DMS153 treated with DMSO at 0.1 percent for 48 hours (cell line): ENCODE data around the gene NELFE.
A peak's percentile ranks its signal among the peaks of the same experiment; 100 is the strongest.
"Not testable (repeated sequence)": the region's sequence is repeated elsewhere in the genome, so short reads cannot be mapped to it uniquely, and the experiment has no call there.

Source experiments
- DNase-seq: peaks from one replicate; lab custom pipeline; 2025; ENCODE audit not compliant: unreplicated experiment; lab: John Stamatoyannopoulos, UW

Gene NELFE, protein sequence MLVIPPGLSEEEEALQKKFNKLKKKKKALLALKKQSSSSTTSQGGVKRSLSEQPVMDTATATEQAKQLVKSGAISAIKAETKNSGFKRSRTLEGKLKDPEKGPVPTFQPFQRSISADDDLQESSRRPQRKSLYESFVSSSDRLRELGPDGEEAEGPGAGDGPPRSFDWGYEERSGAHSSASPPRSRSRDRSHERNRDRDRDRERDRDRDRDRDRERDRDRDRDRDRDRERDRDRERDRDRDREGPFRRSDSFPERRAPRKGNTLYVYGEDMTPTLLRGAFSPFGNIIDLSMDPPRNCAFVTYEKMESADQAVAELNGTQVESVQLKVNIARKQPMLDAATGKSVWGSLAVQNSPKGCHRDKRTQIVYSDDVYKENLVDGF

DNA sequence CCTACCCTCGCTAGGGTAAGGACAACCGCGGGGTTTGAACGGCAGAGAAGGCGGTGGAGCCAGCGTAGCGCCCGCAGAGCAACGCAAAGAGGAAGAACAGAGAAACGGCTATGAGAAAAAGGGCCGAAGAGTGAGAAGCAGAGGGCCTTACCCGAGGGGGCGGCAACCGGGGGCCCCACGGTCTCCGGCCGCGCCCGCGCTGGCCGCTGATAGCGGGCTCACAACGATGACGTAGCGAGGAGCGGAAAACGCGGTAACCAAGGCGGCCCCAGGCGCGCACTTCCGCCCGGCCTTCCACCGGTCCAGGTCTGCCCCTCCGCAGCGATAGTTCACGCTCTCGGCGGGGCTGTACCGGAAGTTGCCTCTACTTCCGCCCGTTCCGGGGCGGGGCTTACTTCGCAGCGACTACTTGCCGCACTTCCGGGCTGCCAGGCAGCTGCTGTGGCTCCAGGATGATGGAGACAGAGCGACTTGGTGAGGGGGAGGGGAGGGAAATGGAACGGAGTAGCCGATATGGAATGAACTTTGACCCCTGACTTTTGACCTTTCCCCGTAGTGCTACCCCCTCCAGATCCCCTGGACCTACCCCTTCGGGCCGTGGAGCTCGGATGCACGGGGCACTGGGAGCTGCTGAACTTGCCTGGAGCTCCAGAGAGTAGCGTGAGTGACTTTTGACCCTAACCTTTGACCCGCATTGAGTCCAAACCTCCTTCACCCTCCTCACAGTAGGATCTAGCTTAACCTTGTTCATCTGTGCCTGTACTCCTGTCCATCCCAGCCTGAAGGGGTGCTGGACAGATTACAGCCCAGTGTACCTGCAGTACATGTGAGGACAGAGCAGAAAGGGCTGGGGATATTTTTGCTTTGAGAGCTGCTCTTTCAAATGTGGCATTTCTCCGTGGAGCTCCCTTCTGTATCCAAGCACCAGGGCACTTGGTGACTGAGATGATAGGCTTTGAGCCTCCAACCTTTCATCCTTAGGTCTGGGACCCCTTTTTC lies at the start of gene NELFE, which contains the start of gene SKIC2:
Gene NELFE, minus strand, starts transcription at position 231 of the 999 bp plus-strand sequence. CDS start 525 bp downstream, outside the sequence.
Gene SKIC2, plus strand, starts transcription at position 435 of the 999 bp plus-strand sequence. Its CDS starts 18 bp downstream, at position 453.
- peak; percentile 87 for DNase-seq

DNA sequence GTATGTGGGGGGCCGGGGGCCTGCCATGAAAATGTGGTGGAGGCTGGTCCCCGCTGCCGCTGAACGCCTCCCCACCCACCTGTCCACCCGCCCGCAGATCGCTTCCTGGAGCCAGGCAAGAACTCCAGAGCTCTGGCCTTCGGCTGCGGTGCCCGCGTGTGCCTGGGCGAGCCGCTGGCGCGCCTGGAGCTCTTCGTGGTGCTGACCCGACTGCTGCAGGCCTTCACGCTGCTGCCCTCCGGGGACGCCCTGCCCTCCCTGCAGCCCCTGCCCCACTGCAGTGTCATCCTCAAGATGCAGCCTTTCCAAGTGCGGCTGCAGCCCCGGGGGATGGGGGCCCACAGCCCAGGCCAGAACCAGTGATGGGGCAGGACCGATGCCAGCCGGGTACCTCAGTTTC lies 49.3 kb upstream of the NELFE start:
- DNase-seq, result not testable (repeated sequence)

DNA sequence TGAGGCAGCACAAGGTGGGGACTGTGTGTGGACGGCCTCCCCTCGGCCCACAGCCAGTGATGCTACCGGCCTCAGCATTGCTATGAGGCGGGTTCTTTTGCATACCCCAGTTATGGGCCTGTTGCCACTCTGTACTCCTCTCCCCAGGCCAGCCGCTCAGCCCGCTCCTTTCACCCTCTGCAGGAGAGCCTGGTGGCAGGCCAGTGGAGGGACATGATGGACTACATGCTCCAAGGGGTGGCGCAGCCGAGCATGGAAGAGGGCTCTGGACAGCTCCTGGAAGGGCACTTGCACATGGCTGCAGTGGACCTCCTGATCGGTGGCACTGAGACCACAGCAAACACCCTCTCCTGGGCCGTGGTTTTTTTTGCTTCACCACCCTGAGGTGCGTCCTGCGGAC lies 48.3 kb upstream of the NELFE start:
- DNase-seq, result not testable (repeated sequence)

DNA sequence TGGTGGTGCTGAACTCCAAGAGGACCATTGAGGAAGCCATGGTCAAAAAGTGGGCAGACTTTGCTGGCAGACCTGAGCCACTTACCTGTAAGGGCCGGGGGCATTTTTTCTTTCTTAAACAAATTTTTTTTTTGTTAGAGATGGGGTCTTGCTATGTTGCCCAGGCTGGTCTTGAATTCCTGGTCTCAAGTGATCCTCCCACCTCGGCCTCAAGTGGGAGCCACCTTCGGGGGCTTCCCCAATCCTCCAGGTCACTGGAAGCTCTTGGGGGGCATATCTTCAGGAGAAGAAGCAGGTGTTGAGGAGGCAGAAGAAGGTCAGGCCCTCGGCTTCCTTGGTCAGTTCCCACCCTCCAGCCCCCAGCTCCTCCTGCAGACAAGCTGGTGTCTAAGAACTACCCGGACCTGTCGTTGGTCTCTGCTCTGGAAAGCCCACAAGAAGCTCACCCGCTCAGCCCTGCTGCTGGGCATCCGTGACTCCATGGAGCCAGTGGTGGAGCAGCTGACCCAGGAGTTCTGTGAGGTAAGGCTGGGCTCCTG lies 47.3 kb upstream of the NELFE start:
- not testable (repeated sequence) for DNase-seq

DNA sequence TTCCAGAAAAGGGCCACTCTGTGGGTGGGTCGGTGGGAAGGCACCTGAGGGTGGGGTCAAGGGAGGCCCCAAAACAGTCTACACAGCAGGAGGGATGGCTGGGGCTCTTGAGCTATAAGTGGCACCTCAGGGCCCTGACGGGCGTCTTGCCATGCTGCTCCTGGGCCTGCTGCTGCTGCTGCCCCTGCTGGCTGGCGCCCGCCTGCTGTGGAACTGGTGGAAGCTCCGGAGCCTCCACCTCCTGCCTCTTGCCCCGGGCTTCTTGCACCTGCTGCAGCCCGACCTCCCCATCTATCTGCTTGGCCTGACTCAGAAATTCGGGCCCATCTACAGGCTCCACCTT lies 46.7 kb upstream of the NELFE start:
- DNase-seq, result not testable (repeated sequence)

DNA sequence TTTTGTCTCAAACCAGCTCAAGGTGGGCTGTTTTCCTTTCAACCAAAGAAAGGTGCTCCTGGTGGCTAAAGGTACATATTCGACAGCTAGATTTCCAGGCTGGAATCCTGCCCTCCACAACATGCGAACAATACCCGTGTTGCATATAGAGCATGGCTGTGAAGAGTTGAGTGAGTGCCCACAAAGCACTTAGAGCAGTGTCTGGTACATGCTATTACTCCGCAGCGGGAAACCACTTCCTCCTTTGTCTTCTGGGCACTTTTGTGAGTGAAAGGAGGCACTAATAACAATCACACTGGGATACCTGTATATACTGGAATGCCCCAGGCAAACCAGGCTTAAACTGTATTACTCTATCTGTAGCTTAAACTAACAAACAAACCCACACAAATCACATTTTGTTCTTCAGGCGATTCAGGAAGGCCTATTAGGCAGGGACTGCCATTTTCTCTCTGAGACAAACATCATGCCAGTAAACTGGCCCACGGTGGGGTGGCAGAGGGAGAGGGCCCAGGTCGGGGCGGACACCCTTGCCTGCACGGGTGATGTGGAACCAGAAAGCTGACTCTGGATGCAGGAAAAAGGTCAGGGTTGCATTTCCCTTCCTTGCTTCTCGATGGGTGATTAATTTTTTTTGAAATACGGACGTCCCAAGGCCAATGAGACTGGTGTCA lies 46.2 kb upstream of the NELFE start:
- DNase-seq, result not testable (repeated sequence)

DNA sequence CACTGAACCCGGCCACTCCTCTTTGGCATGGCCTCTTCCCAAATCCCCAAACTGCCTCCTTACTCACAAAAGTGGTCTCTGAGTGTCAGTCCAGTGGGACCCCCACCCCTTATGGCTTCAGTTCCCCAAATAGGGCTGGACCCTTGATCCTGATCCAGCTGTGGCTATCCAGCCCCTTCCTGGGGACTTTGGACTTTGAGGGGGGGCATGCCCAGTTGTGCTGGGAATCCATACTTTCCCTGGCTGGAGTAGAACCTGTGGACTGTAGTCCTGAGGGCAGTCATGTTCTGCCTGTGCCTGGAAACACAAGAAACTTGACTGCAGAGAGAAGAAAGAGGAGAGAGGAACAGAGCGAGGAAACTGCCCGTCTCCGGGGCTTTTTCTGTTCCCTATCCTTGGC lies 45.6 kb upstream of the NELFE start:
- DNase-seq, result not testable (repeated sequence)

DNA sequence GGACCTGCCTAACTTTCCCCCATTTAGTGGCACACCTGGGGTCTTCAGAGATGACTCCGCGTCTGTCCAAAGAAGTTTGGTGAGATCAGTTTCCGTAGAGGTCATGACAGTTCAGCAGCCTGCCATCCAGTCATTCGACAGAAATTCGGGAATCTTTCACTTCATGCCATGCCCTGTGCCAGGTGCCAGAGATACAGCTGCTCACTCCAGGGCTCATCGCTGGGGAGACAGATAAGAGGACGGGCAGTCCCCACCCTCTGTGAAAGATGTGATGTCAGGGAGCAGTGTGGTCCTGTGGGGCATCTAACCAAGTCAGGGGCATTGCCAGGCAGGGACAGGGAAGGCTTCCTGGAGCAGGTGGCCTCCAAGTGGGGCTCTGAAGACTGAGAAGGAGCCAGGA lies 44.5 kb upstream of the NELFE start:
- DNase-seq, result not testable (repeated sequence)

DNA sequence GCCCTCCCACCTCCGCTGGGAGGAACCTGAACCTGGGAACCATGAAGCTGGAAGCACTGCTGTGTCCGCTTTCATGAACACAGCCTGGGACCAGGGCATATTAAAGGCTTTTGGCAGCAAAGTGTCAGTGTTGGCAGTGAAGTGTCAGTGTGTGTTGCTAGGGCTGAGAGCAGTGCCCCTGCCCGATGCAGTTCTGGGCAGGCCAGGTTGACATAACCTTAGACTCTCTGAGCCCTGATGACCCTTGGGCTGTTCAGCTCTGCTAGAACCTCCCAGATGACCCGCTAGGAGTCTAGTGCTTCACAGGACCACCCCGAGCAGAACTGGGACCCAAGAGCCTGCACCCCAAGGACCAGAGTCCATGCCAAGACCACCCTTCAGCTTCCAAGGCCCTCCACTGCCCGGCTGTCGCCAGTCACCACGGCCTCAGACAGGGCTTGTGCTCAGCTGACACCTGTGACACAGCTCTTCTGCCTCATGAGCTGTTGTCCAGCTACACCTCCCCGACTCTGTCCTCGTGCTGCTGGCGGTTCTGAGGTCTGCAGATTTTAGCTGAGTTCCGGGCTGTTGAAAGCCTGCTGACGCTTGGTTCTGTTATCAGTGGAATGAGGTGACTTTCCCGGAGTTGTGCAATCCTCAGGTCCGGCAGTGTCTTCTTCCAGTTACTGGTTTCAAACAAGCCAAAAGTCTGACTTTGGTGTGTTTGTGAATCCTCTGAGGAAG lies 43.9 kb upstream of the NELFE start:
- not testable (repeated sequence) for DNase-seq

DNA sequence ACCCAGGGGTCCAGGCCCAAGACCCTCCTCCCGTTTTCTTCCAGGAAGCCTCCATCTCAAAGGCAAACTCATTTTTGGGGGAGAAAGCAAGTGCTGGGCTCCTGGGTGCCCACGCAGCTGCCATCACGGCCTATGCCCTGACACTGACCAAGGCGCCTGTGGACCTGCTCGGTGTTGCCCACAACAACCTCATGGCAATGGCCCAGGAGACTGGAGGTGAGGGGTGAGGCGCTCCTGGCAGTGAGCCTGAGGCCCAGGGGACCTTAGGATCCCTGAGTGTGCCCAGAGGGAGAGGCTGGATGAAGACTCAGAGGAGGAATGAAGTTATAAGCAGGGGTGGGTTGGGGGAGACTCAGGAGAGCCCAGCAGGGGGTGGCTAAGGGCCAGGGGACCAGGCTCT lies 37.6 kb upstream of the NELFE start:
- DNase-seq, result not testable (repeated sequence)

DNA sequence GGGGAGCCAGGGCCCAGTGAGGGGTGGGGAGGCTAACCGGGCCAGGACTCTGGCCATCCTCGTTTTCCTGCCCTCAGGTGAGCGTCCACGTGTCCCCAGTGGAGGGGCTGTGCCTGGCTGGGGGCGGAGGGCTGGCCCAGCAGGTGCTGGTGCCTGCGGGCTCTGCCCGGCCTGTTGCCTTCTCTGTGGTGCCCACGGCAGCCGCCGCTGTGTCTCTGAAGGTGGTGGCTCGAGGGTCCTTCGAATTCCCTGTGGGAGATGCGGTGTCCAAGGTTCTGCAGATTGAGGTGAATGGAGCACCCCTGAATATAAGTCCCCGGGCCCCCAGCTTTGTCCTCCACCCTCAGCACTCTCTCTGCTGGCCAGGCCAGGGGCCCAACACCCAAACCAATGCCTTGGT lies 35.6 kb upstream of the NELFE start:
- DNase-seq, result not testable (repeated sequence)

DNA sequence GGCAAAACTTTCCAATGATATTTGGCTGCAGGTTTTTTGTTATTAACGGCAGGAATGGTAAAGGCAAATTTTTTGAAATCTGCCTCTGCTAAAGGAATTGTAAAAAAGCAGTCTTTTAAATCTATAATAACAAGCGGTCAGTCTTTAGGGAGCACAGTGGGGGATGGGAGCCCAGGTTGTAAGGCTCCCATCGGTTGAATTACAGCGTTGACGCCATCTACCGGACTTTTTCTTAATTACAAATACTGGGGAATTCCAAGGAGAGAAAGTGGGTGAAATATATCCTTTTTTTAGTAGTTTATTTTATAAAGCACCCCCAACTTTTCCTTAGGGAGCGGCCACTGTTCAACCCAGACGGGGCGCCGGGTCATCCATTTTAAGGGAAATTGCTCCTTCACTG lies 30.6 kb upstream of the NELFE start:
- DNase-seq, result not testable (repeated sequence)

DNA sequence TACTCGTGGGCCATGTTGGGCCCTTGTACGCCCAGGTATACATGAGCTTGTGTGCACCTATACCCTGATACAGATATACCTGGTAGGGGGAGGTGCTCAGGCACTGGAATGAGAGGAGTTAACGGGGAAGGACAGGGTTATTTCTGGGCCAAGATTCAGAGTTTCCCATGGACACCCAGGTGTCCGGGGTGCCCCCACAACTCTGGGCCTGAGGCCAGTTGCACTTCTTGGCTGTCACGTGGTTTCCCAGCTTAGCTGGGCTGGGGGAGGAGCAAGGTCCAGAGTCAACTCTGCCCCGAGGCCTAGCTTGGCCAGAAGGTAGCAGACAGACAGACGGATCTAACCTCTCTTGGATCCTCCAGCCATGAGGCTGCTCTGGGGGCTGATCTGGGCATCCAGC lies 23.0 kb upstream of the NELFE start, which contains the start of gene C4A:
Gene C4A, plus strand, starts transcription at position 314 of the 400 bp plus-strand sequence. Its CDS starts 51 bp downstream, at position 365.
- not testable (repeated sequence) for DNase-seq

DNA sequence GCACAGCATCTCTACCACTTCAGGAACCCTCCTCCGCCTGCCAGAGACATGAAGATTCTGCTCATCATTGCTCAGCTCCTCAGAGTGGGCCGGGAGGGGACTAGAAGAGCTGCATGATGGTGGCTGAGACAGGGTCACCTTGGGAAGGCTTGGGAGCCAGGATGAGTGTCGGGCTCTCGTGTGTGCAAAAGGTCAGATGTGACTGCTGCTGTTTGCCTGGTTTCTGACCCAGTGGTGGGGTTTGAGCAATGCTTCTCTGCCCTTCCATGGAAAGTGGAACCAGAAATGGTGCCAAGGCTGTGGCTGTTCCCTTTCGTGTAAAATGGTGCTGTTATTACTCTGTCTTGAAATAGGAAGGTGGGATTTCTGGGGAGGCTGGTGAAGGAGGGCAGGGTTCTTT lies 22.2 kb upstream of the NELFE start:
- DNase-seq, result not testable (repeated sequence)

DNA sequence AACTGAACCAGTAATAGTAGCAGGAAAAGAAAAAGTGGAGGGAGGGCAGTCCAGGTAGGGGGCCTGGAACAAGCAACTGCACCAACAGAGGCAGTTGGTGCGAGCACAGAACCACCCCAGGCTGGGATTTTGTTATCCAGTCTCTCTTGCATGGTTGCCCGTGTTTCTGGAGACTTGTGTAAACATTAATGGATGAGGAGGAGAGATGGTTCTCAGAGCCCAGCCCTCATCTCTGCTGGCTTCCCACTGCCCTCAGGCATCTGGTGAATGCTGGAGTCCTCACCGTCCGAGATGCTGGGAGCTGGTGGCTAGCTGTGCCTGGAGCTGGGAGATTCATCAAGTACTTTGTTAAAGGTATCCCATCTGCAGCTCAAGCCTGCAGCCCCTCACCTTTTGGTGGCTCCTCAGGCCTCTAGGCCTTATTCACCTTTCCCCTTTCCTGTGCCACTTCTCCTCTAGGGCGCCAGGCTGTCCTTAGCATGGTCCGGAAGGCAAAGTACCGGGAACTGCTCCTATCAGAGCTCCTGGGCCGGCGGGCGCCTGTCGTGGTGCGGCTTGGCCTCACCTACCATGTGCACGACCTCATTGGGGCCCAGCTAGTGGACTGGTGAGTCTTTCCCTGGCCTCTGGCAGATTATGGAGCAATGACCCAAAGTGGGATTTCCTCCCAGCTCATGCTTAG lies 21.6 kb upstream of the NELFE start:
- not testable (repeated sequence) for DNase-seq

DNA sequence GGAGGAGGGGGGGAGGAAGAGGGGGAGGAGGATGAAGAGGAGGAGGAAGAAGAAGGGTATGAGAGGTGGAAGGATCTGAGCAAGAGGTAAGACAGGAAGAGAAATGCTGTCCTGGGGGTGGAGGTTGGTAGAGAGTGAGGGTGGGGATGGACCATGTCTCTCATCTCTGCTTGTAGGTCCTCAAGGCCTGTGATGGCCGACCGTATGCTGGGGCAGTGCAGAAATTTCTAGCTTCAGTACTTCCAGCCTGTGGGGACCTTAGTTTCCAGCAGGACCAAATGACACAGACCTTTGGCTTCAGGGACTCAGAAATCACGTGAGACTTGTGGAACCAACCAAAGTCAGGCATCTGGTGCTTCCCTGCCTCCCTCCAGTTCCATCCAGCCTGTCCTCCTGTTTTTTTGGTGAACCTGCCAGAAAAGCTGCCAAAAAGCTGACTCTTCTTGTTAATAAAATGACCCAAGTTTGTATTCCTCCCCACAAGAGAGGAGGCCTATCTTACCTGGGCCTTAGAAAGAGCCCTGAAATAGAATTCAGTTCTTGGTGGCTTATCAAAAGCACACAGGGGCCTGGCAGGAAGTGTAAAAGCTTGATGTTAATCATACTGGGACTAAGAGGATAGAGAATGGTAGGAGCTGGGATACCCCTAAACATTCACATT lies 20.6 kb upstream of the NELFE start:
- no peak for DNase-seq

DNA sequence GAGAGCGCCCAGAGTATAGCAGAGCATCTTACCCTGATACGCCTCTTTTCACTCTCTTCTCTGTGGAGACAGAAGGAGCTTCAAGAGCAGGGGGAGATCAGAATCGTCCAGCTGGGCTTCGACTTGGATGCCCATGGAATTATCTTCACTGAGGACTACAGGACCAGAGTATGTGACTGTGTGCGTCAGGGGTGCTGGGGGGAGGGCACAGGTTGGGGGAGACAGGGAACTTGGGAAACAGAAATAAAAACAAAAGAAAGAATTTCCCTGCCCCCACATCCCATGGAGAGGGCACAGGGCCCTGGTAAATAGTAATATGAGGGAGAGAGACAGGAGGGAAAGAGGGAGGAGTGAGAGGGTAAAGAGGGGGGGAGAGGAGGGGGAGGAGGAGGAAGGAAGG lies 20.1 kb upstream of the NELFE start:
- no peak for DNase-seq

DNA sequence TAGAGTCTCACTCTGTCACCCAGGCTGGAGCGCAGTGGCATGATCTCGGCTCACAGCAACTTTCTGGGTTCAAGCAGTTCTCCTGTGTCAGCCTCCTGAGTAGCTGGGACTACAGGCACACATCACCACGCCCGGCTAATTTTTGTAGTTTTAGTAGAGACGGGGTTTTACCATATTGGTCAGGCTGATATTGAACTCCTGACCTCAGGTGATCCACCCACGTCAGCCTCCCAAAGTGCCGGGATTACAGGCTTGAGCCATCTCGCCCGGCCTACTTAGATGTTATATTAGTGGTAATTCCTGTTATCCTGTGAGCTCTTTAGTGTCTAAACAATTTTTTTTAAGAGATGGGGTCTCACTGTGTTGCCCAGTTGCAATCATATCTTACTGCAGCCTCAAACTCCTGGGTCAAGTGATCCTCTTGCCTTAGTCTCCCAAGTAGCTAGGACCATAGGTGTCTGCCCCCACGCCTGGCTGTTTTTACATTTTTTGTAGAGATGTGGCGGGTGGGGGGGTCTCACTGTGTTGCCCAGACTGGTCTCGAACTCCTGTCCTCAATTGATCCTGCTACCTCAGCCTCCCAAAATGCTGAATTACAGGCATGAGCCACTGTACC lies 19.2 kb upstream of the NELFE start:
- DNase-seq, result no peak
